MCF 10A (cell line): Measurements from ENCODE around the gene TCF3. TPM values are rescaled to one million over a fixed set of nuclear protein-coding genes. Genes with fewer than 3 reads are reported as not detected.

ENCODE experiments used
- BruUV-seq: library from RNA; stranded (reverse); fragments of 400-500 nt; replicated peaks from 2 replicates; lab custom pipeline; 2021; lab: Mats Ljungman, UMichigan
- CTCF ChIA-PET: fragments of 300-600 bp; sonication (Branson Sonifier 250); formaldehyde crosslinking; extraction: SDS; loops from one replicate; lab custom pipeline; 2021; ENCODE audit warnings: antibody characterized with exemption, inconsistent platforms; lab: Yijun Ruan, JAX
- POLR2A ChIA-PET: fragments of 300-600, 350-650 bp; sonication (Branson Sonifier 250); formaldehyde crosslinking; extraction: SDS; loops from one replicate; lab custom pipeline; 2020; ENCODE audit warnings: antibody characterized with exemption, inconsistent platforms; lab: Yijun Ruan, JAX
- DNase-seq: peaks from one replicate; pipeline ENCODE4 v3.0.0-alpha.2; 2018; ENCODE audit not compliant: unreplicated experiment
- H3K27ac Mint-ChIP-seq: one replicate; pipeline ENCODE4 v1.8.0; 2022; ENCODE audit warnings: mild to moderate bottlenecking, low read depth, mixed read lengths; ENCODE audit not compliant: unreplicated experiment
- H3K27me3 Mint-ChIP-seq: one replicate; pipeline ENCODE4 v1.8.0; 2022; ENCODE audit warnings: mixed read lengths; ENCODE audit not compliant: insufficient read depth, unreplicated experiment
- H3K36me3 Mint-ChIP-seq: one replicate; pipeline ENCODE4 v1.8.0; 2022; ENCODE audit warnings: mild to moderate bottlenecking, moderate library complexity, mixed read lengths; ENCODE audit not compliant: insufficient read depth, unreplicated experiment
- H3K4me1 Mint-ChIP-seq: one replicate; pipeline ENCODE4 v1.8.0; 2022; ENCODE audit warnings: mixed read lengths; ENCODE audit not compliant: insufficient read depth, unreplicated experiment
- H3K4me3 Mint-ChIP-seq: one replicate; pipeline ENCODE4 v1.8.0; 2022; ENCODE audit warnings: mild to moderate bottlenecking, moderate library complexity, mixed read lengths; ENCODE audit not compliant: unreplicated experiment
- H3K9me3 Mint-ChIP-seq: one replicate; pipeline ENCODE4 v1.8.0; 2022; ENCODE audit warnings: mixed read lengths; ENCODE audit not compliant: unreplicated experiment
- CTCF ChIP-seq: fragments of 200-600 bp; IDR thresholded peaks from one replicate; pipeline ENCODE4 v1.8.0; 2022; ENCODE audit warnings: antibody characterized with exemption, mild to moderate bottlenecking; ENCODE audit not compliant: unreplicated experiment
- intact Hi-C: fragments of 100-400 bp; cut with micrococcal nuclease; formaldehyde crosslinking; loops from 2 replicates; pipeline ENCODE4 v1.14.1; 2022
- total RNA-seq: library from RNA; stranded (reverse); gene quantifications from 2 replicates; pipeline ENCODE4 v1.2.3, GENCODE V29; 2022

Gene TCF3
- total RNA-seq, 1 experiment from 2014 or later: 100 TPM

- Mint-ChIP-seq H3K27ac (no peak overlapping the region), H3K9me3 (no peaks in the 10 kb centered on the region), H3K27me3 (no peaks in the 10 kb centered on the region), H3K4me1 (no peaks in the 10 kb centered on the region), H3K36me3 (peaks cover 5% of the 10 kb centered on the region), H3K4me3 (no peak overlapping the region)
- DNase-seq: no peak
- POLR2A ChIA-PET: no interaction called here
- TF ChIP-seq CTCF: no peak
- CTCF ChIA-PET: interaction anchor here (0.8 kb wide), 1 partner anchor 15 kb away, joined by 5 read pairs; no protein-coding TSS in a partner anchor
- no TSS peak for BruUV-seq
- intact Hi-C loops: no loop called here
These were observed 4.6 kb upstream of the TCF3 start for GRCh38 chr19:1656988-1657536.

- Mint-ChIP-seq H3K4me3 (no peak overlapping the region), H3K9me3 (no peaks in the 10 kb centered on the region), H3K27me3 (no peaks in the 10 kb centered on the region), H3K4me1 (no peaks in the 10 kb centered on the region), H3K27ac (no peak overlapping the region), H3K36me3 (peaks cover 5% of the 10 kb centered on the region)
- no TSS peak for BruUV-seq
- TF ChIP-seq CTCF: no peak
- intact Hi-C loops: no loop called here
- CTCF ChIA-PET: no interaction called here
- no peak for DNase-seq
- POLR2A ChIA-PET: no interaction called here
These were observed 3.7 kb upstream of the TCF3 start for GRCh38 chr19:1655987-1656608.

- H3K9me3 Mint-ChIP-seq: no peaks in the 10 kb centered on the region
- peaks cover 10% of the 10 kb centered on the region for H3K36me3 Mint-ChIP-seq
- H3K27me3 Mint-ChIP-seq: no peaks in the 10 kb centered on the region
- POLR2A ChIA-PET: no interaction called here
- no peaks in the 10 kb centered on the region for H3K4me1 Mint-ChIP-seq
- CTCF ChIA-PET: interaction anchor here (0.6 to 0.7 kb wide), 4 partner anchors 9 to 121 kb away, joined by 3 to 4 read pairs (median 3); no protein-coding TSS in a partner anchor
- no TSS peak for BruUV-seq
- TF ChIP-seq CTCF: no peak
- no peak overlapping the region for H3K27ac Mint-ChIP-seq
- H3K4me3 Mint-ChIP-seq: no peak overlapping the region
- no peak for DNase-seq
- intact Hi-C loops: no loop called here
These were observed 2.9 kb upstream of the TCF3 start for GRCh38 chr19:1655131-1655981.
